K562 (cell line): Measurements from ENCODE around the gene ECD. TPM values are rescaled to one million over a fixed set of nuclear protein-coding genes. Genes with fewer than 3 reads are reported as not detected.
A peak's percentile ranks its signal among the peaks of the same experiment; 100 is the strongest.

Source experiments
- E2F6 ChIP-seq, 2 experiments: IDR thresholded peaks; 2 replicates each; pipeline ENCODE4 v1.6.1; 2011; ENCODE audit warnings: borderline replicate concordance in 1 of 2, control low read depth in 1 of 2, low read depth in 1 of 2, low read length in 1 of 2, mild to moderate bottlenecking in 1 of 2, mixed read lengths in 1 of 2, moderate library complexity in 1 of 2; ENCODE audit not compliant: insufficient read depth in 1 of 2, insufficient read length in 1 of 2, poor library complexity in 1 of 2, severe bottlenecking in 1 of 2; ENCODE audit errors: extremely low read depth in 1 of 2
- ELF1 ChIP-seq: fragments of 200-800 bp; sonication (Bioruptor generic); IDR thresholded peaks from 2 replicates; pipeline ENCODE4 v1.6.1; 2016; ENCODE audit warnings: missing genetic modification characterization, missing compliant biosample characterization
- ELF2 ChIP-seq: fragments of 250-450 bp; sonication (Bioruptor Pico); IDR thresholded peaks from 2 replicates; pipeline ENCODE4 v1.5.0; 2021; ENCODE audit warnings: mild to moderate bottlenecking
- FIP1L1 ChIP-seq: fragments of 200-400 bp; formaldehyde crosslinking; IDR thresholded peaks from 2 replicates; pipeline ENCODE4 v1.6.1; 2018; ENCODE audit warnings: mild to moderate bottlenecking, low read depth, low read length; ENCODE audit not compliant: poor library complexity, severe bottlenecking
- GABPB2 ChIP-seq: fragments of 250-450 bp; sonication (Bioruptor Pico); conservative IDR thresholded peaks from 2 replicates; pipeline ENCODE4 v1.5.1; 2021; ENCODE audit warnings: mild to moderate bottlenecking
- GATA2 ChIP-seq: sonication (generic); formaldehyde crosslinking; IDR thresholded peaks from 2 replicates; pipeline ENCODE4 v1.4.0; 2020; ENCODE audit warnings: mild to moderate bottlenecking, missing genetic modification reagents
- GTF2E2 ChIP-seq: fragments of 200-800 bp; sonication (Bioruptor generic); IDR thresholded peaks from 2 replicates; pipeline ENCODE4 v1.6.1; 2016; ENCODE audit warnings: missing genetic modification characterization, missing compliant biosample characterization
- HOXB6 ChIP-seq: fragments of 250-450 bp; sonication (Bioruptor Pico); IDR thresholded peaks from 2 replicates; pipeline ENCODE4 v1.5.1; 2022; ENCODE audit warnings: mild to moderate bottlenecking, borderline replicate concordance
- KAT8 ChIP-seq: fragments of 450-650 bp; IDR thresholded peaks from 2 replicates; pipeline ENCODE4 v1.6.1; 2016; ENCODE audit warnings: low read depth, mild to moderate bottlenecking
- MEIS2 ChIP-seq: fragments of 450-650 bp; IDR thresholded peaks from 2 replicates; pipeline ENCODE4 v1.6.1; 2014; ENCODE audit warnings: mild to moderate bottlenecking; ENCODE audit not compliant: partially characterized antibody
- NR4A1 ChIP-seq, 2 experiments: fragments of 250-450 bp in 1 of 2; fragments of 450-650 bp in 1 of 2; sonication (Bioruptor Pico) in 1 of 2; IDR thresholded peaks; 2 replicates each; pipeline versions ENCODE4 v1.4.0 to v1.6.1; 2016 to 2020; ENCODE audit warnings: mild to moderate bottlenecking in 2 of 2, missing compliant biosample characterization in 1 of 2, missing genetic modification characterization in 1 of 2, moderate library complexity in 1 of 2
- PHF20 ChIP-seq: fragments of 450-650 bp; IDR thresholded peaks from 2 replicates; pipeline ENCODE4 v1.6.1; 2018; ENCODE audit not compliant: partially characterized antibody
- SAP30 ChIP-seq: fragments of 200-600 bp; sonication (generic); IDR thresholded peaks from 2 replicates; pipeline ENCODE4 v1.6.1; 2012; ENCODE audit warnings: borderline replicate concordance, low read depth, mild to moderate bottlenecking, moderate library complexity, low read length, control low read depth, inconsistent platforms; ENCODE audit not compliant: insufficient read depth, poor library complexity, severe bottlenecking
- SRF ChIP-seq, 2 experiments: fragments of 250-450, 450-650 bp in 1 of 2; sonication (Bioruptor Pico) in 1 of 2; sonication (generic) in 1 of 2; formaldehyde crosslinking; IDR thresholded peaks; 2 replicates each; pipeline versions ENCODE4 v1.5.0 to v1.5.1; 2020 to 2022; ENCODE audit warnings: mild to moderate bottlenecking in 1 of 2, missing genetic modification reagents in 1 of 2
- STAT5B ChIP-seq: fragments of 250-450 bp; sonication (Bioruptor Pico); IDR thresholded peaks from 2 replicates; pipeline ENCODE4 v1.8.0; 2021; ENCODE audit warnings: mild to moderate bottlenecking, inconsistent platforms
- TAF9B ChIP-seq: fragments of 450-650 bp; IDR thresholded peaks from 2 replicates; pipeline ENCODE4 v1.6.1; 2018; ENCODE audit warnings: mild to moderate bottlenecking; ENCODE audit not compliant: partially characterized antibody
- polyA plus RNA-seq, 8 experiments: library from polyadenylated mRNA; depleted of rRNA in 4 of 8; stranded (reverse) in 5 of 8; unstranded in 3 of 8; fragments of >200 nt; fragmentation: Nextera tagmentation in 2 of 8; fragmentation: Illumina TruSeq in 1 of 8; extraction: Ambion mirVana in 2 of 8; extraction: Trizol in 1 of 8; gene quantifications; 2 replicates each; pipeline versions ENCODE4 v1.2.1 to v1.2.3, GENCODE V29; 2011 to 2014; ENCODE audit warnings: inconsistent platforms in 1 of 8, missing spikeins in 1 of 8
- total RNA-seq, 7 experiments: library from RNA; depleted of rRNA in 6 of 7; stranded (reverse); fragments of >200 nt in 6 of 7; fragmentation: Illumina TruSeq in 2 of 7; extraction: Trizol in 2 of 7; gene quantifications; 2 replicates each; pipeline versions ENCODE4 v1.2.1 to v1.2.3, GENCODE V29; 2011 to 2021; ENCODE audit warnings: low replicate concordance in 1 of 7
- TF ChIP-seq, protein P1 (sequence below): fragments of 250-450 bp; sonication (Bioruptor Pico); IDR thresholded peaks from 2 replicates; pipeline ENCODE4 v1.8.0; 2021; ENCODE audit warnings: moderate library complexity, mild to moderate bottlenecking, inconsistent platforms
- TF ChIP-seq, protein P2 (sequence below), 2 experiments: IDR thresholded peaks; 2 replicates each; pipeline ENCODE4 v1.6.1; 2012; ENCODE audit warnings: improper control_type of control experiment in 2 of 2, low read depth in 2 of 2, low read length in 2 of 2, borderline replicate concordance in 1 of 2

Gene ECD
- total and polyA plus RNA-seq, 9 of the 15 experiments (the other 6 are each of a cell fraction or from before 2014, with no cell fraction given) = 33.5 to 79.9 (median 53.2) TPM

DNA sequence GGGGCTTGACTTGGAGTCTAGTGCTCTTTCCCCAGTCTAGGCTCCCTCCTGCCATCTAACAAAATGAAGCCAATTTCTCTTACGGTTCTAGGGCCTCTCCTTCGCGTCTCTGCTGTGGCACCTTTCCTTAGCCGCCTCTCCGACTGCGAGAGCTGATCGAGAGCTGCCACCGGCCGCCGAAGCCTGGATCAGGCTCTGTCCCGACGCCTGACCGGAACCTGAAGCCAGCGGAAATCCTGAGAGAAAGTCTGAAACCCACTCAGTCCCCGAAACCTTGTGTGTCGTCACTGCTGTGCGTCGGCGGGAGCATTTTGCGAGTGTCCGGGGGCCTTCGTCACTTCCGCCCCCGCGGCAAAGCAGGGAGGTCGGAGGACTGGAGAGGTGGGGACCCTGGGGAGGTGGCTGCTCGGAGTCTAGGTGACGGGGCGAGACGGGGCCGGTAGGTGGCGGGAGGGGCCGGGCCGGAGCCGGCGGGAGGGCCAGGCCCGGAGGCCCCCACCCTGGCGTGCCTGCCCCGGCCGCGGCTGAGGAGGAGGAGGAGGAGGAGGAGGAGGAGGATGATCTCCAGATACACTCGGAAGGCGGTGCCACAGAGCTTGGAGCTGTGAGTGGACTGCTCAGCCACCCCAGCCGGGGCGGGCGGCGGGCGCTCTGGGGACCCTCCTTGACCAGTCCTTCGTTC is at the start of gene ECD, which contains the start of gene FAM149B1 (continued):
- TF ChIP-seq E2F6 (IDR thresholded peaks at IDR 0.05; ENCODE audit: borderline replicate concordance in 1 of 2, extremely low read depth in 1 of 2, insufficient read depth in 1 of 2, insufficient read length in 1 of 2, low read depth in 1 of 2, low read length in 1 of 2, poor library complexity in 1 of 2, severe bottlenecking in 1 of 2) (peak; percentile 31 to 44), GABPB2 (CRISPR knock-in tag) (0 out of 2 replicates have a peak, but pooled peaks have one; percentile 22), TAF9B (peak; percentile 91), STAT5B (CRISPR knock-in tag) (no peak), NR4A1 (CRISPR knock-in tag; IDR thresholded peaks at IDR 0.05) (no peak), NR4A1 (tag; IDR thresholded peaks at IDR 0.05) (0 out of 2 replicates have a peak, but pooled peaks have one; percentile 31), SRF (CRISPR knock-in tag; IDR thresholded peaks at IDR 0.05) (peak in 1 of 2 experiments; percentile 87; a peak in 2 of 4 replicates), GATA2 (CRISPR knock-in tag) (peak; percentile 30; the same call in 1 of the 2 replicates), ELF2 (CRISPR knock-in tag) (peak; percentile 80), MEIS2 (no peak), GTF2E2 (peak; percentile 85), FIP1L1 (peak; percentile 87), SAP30 (peak; percentile 72), KAT8 (peak; percentile 87; the same call in 1 of the 2 replicates), PHF20 (peak; percentile 99), ELF1 (tag) (peak; percentile 78), HOXB6 (CRISPR knock-in tag) (0 out of 2 replicates have a peak, but pooled peaks have one; percentile 0)
- TF ChIP-seq, protein P1, sequence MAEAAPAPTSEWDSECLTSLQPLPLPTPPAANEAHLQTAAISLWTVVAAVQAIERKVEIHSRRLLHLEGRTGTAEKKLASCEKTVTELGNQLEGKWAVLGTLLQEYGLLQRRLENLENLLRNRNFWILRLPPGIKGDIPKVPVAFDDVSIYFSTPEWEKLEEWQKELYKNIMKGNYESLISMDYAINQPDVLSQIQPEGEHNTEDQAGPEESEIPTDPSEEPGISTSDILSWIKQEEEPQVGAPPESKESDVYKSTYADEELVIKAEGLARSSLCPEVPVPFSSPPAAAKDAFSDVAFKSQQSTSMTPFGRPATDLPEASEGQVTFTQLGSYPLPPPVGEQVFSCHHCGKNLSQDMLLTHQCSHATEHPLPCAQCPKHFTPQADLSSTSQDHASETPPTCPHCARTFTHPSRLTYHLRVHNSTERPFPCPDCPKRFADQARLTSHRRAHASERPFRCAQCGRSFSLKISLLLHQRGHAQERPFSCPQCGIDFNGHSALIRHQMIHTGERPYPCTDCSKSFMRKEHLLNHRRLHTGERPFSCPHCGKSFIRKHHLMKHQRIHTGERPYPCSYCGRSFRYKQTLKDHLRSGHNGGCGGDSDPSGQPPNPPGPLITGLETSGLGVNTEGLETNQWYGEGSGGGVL (CRISPR knock-in tag) = no peak
- TF ChIP-seq, protein P2, sequence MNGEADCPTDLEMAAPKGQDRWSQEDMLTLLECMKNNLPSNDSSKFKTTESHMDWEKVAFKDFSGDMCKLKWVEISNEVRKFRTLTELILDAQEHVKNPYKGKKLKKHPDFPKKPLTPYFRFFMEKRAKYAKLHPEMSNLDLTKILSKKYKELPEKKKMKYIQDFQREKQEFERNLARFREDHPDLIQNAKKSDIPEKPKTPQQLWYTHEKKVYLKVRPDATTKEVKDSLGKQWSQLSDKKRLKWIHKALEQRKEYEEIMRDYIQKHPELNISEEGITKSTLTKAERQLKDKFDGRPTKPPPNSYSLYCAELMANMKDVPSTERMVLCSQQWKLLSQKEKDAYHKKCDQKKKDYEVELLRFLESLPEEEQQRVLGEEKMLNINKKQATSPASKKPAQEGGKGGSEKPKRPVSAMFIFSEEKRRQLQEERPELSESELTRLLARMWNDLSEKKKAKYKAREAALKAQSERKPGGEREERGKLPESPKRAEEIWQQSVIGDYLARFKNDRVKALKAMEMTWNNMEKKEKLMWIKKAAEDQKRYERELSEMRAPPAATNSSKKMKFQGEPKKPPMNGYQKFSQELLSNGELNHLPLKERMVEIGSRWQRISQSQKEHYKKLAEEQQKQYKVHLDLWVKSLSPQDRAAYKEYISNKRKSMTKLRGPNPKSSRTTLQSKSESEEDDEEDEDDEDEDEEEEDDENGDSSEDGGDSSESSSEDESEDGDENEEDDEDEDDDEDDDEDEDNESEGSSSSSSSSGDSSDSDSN (IDR thresholded peaks at IDR 0.05; ENCODE audit: borderline replicate concordance in 1 of 2, low read depth in 2 of 2, low read length in 2 of 2) = peak in 1 of 2 experiments; percentile 14; a peak in 1 of 4 replicates
